Esophagus squamous epithelium (tissue), 4 donors: ENCODE results near the gene NOP9.

Source experiments
- POLR2A ChIP-seq, 4 donors: fragments of 450-650 bp; IDR thresholded peaks; one replicate each; pipeline ENCODE4 v1.6.1; 2017; ENCODE audit warnings: antibody characterized with exemption in 4 of 4, mild to moderate bottlenecking in 4 of 4, moderate library complexity in 3 of 4
- TF ChIP-seq, protein P1 (sequence below), 6 experiments: fragments of 450-650 bp in 4 of 6; fragments of 200-600 bp in 2 of 6; sonication (generic) in 2 of 6; IDR thresholded peaks; one replicate each; pipeline ENCODE4 v1.5.1; 2016 to 2019; ENCODE audit warnings: antibody characterized with exemption in 6 of 6, mild to moderate bottlenecking in 4 of 6, moderate library complexity in 4 of 6

GRCh38 chr14:24286996-24287395 is 12.7 kb upstream of the NOP9 start:
- TF ChIP-seq POLR2A (IDR thresholded peaks at IDR 0.05) = no peak
- TF ChIP-seq, protein P1, sequence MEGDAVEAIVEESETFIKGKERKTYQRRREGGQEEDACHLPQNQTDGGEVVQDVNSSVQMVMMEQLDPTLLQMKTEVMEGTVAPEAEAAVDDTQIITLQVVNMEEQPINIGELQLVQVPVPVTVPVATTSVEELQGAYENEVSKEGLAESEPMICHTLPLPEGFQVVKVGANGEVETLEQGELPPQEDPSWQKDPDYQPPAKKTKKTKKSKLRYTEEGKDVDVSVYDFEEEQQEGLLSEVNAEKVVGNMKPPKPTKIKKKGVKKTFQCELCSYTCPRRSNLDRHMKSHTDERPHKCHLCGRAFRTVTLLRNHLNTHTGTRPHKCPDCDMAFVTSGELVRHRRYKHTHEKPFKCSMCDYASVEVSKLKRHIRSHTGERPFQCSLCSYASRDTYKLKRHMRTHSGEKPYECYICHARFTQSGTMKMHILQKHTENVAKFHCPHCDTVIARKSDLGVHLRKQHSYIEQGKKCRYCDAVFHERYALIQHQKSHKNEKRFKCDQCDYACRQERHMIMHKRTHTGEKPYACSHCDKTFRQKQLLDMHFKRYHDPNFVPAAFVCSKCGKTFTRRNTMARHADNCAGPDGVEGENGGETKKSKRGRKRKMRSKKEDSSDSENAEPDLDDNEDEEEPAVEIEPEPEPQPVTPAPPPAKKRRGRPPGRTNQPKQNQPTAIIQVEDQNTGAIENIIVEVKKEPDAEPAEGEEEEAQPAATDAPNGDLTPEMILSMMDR (IDR thresholded peaks at IDR 0.05) = no peak
